NB4 (cell line): ENCODE results near the gene EMB.

Experiments used
- CTCF ChIP-seq: IDR thresholded peaks from one replicate; pipeline ENCODE4 v1.5.1; 2012; ENCODE audit warnings: low read depth, low read length
- MAX ChIP-seq: IDR thresholded peaks from 2 replicates; pipeline ENCODE4 v1.6.1; 2011; ENCODE audit warnings: low read depth, low read length
- MYC ChIP-seq: IDR thresholded peaks from 2 replicates; pipeline ENCODE4 v1.6.1; 2011; ENCODE audit warnings: low read depth, low read length
- POLR2A ChIP-seq: IDR thresholded peaks from 2 replicates; pipeline ENCODE4 v1.6.1; 2011; ENCODE audit warnings: mild to moderate bottlenecking; ENCODE audit not compliant: insufficient read length; ENCODE audit errors: extremely low read depth

GRCh38 chr5:50439221-50439620 lies 1.9 kb downstream of the EMB start:
- TF ChIP-seq POLR2A = no peak
- TF ChIP-seq CTCF = no peak
- no peak for TF ChIP-seq MYC
- no peak for TF ChIP-seq MAX
